GM12891 (cell line): ENCODE measurements around the gene LIMS2.

ENCODE experiments used
- PAX5 ChIP-seq: IDR thresholded peaks from 2 replicates; pipeline ENCODE4 v1.6.1; 2011; ENCODE audit warnings: low read length, moderate library complexity, mild to moderate bottlenecking; ENCODE audit not compliant: insufficient read depth, severe bottlenecking
- POLR2A ChIP-seq: IDR thresholded peaks from 2 replicates; pipeline ENCODE4 v1.6.1; 2011; ENCODE audit warnings: low read depth, low read length, control low read depth
- POLR2AphosphoS5 ChIP-seq: IDR thresholded peaks from 2 replicates; pipeline ENCODE4 v1.6.1; 2011; ENCODE audit warnings: low read depth, low read length, control low read depth

- TF ChIP-seq POLR2A, result no peak
- no peak for TF ChIP-seq POLR2AphosphoS5
- no peak for TF ChIP-seq PAX5
Observed at GRCh38 chr2:127609818-127610217, 65.5 kb downstream of the LIMS2 start.
